Naive thymus-derived CD8-positive, alpha-beta T cell (primary cell): ENCODE results near the gene CBS. TPM values are rescaled to one million over a fixed set of nuclear protein-coding genes. Genes with fewer than 3 reads are reported as not detected.
A peak's percentile ranks its signal among the peaks of the same experiment; 100 is the strongest.
"Not testable (repeated sequence)": the region's sequence is repeated elsewhere in the genome, so short reads cannot be mapped to it uniquely, and the experiment has no call there.

ENCODE experiments used
- ATAC-seq, 2 donors: fragments of 150-1000 bp; cut with Tn5 transposase in 1 of 2; sonication (Bioruptor Pico), chemical (Tn5 transposase) in 1 of 2; 1 replicate in 1 of 2; 2 replicates in 1 of 2; pipeline ENCODE4 v1.10.0; 2021; ENCODE audit warnings: mild to moderate bottlenecking in 2 of 2, moderate library complexity in 2 of 2
- POLR2A ChIA-PET: fragments of 350-600 bp; sonication (Branson Sonifier 250); formaldehyde crosslinking; loops from one replicate; lab custom pipeline; 2021; ENCODE audit warnings: antibody characterized with exemption; lab: Charles Lee
- DNase-seq, 10 donors: peaks; one replicate each; pipeline versions ENCODE4 v3.0.0 to v3.0.0-alpha.2; 2020 to 2022
- H3K27ac Mint-ChIP-seq, 10 donors: one replicate each; pipeline ENCODE4 v1.8.0; 2020 to 2022; ENCODE audit warnings: mild to moderate bottlenecking in 10 of 10, mixed read lengths in 10 of 10, moderate library complexity in 4 of 10, inconsistent platforms in 1 of 10
- H3K27me3 Mint-ChIP-seq, 5 donors: one replicate each; pipeline ENCODE4 v1.8.0; 2021 to 2022; ENCODE audit warnings: mixed read lengths in 5 of 5
- H3K36me3 Mint-ChIP-seq, 3 donors: one replicate each; pipeline ENCODE4 v1.8.0; 2020 to 2022; ENCODE audit warnings: mixed read lengths in 3 of 3, mild to moderate bottlenecking in 2 of 3, inconsistent platforms in 1 of 3
- H3K4me1 Mint-ChIP-seq, 4 donors: one replicate each; pipeline ENCODE4 v1.8.0; 2021 to 2022; ENCODE audit warnings: mixed read lengths in 4 of 4
- H3K4me3 Mint-ChIP-seq, 10 donors: one replicate each; pipeline ENCODE4 v1.8.0; 2020 to 2022; ENCODE audit warnings: mild to moderate bottlenecking in 10 of 10, mixed read lengths in 10 of 10, moderate library complexity in 6 of 10, inconsistent platforms in 1 of 10
- H3K9me3 Mint-ChIP-seq, 9 donors: one replicate each; pipeline ENCODE4 v1.8.0; 2020 to 2022; ENCODE audit warnings: mixed read lengths in 9 of 9, mild to moderate bottlenecking in 3 of 9, inconsistent platforms in 1 of 9, moderate library complexity in 1 of 9
- polyA plus RNA-seq, 3 donors: library from polyadenylated mRNA; unstranded; fragments of 300-500 nt; fragmentation: Illumina TruSeq; gene quantifications; one replicate each; pipeline ENCODE4 v1.2.3, GENCODE V29; 2021
- total RNA-seq, 8 experiments: library from RNA in 2 of 8; stranded (reverse) in 2 of 8; gene quantifications; one replicate each; pipeline ENCODE4 v1.2.3 and lab custom pipeline; 2021 to 2026

The CBS gene
- total and polyA plus RNA-seq, 5 experiments from 2014 or later: 0.09 to 0.80 (median 0.18) TPM; not detected in 2

- H3K36me3 Mint-ChIP-seq, H3K27me3 Mint-ChIP-seq, H3K27ac Mint-ChIP-seq, DNase-seq, POLR2A ChIA-PET, H3K4me3 Mint-ChIP-seq, H3K9me3 Mint-ChIP-seq, H3K4me1 Mint-ChIP-seq, ATAC-seq: not testable (repeated sequence)
These were observed 13.8 kb upstream of the CBS start for GRCh38 chr21:43089463-43089862.

GRCh38 chr21:43082587-43083300, 7.1 kb upstream of the CBS start:
- POLR2A ChIA-PET, ATAC-seq, DNase-seq, H3K4me1 Mint-ChIP-seq, H3K27ac Mint-ChIP-seq, H3K27me3 Mint-ChIP-seq, H3K4me3 Mint-ChIP-seq, H3K36me3 Mint-ChIP-seq, H3K9me3 Mint-ChIP-seq: not testable (repeated sequence)

GRCh38 chr21:43076643-43077042, 1.0 kb upstream of the CBS start:
- peak in 1 of 2 donors; percentile 48 for ATAC-seq
- H3K27me3 Mint-ChIP-seq, H3K4me3 Mint-ChIP-seq, H3K27ac Mint-ChIP-seq, DNase-seq, H3K36me3 Mint-ChIP-seq, POLR2A ChIA-PET, H3K4me1 Mint-ChIP-seq, H3K9me3 Mint-ChIP-seq: not testable (repeated sequence)

GRCh38 chr21:43076023-43076637, 495 bp upstream of the CBS start:
- peak in 1 of 2 donors; percentile 37 for ATAC-seq
- H3K4me3 Mint-ChIP-seq, H3K27ac Mint-ChIP-seq, POLR2A ChIA-PET, DNase-seq, H3K4me1 Mint-ChIP-seq, H3K36me3 Mint-ChIP-seq, H3K27me3 Mint-ChIP-seq, H3K9me3 Mint-ChIP-seq: not testable (repeated sequence)

- H3K36me3 Mint-ChIP-seq, H3K27me3 Mint-ChIP-seq, DNase-seq, H3K4me1 Mint-ChIP-seq, H3K4me3 Mint-ChIP-seq, H3K27ac Mint-ChIP-seq, POLR2A ChIA-PET, H3K9me3 Mint-ChIP-seq: not testable (repeated sequence)
- ATAC-seq: peak in 1 of 2 donors; percentile 42
These were observed 1.1 kb downstream of the CBS start for GRCh38 chr21:43074401-43075169.

- POLR2A ChIA-PET, ATAC-seq: not testable (repeated sequence)
These were observed 2.9 kb downstream of the CBS start for GRCh38 chr21:43072742-43073141.

GRCh38 chr21:43069682-43070081, 6.0 kb downstream of the CBS start:
- POLR2A ChIA-PET, H3K4me1 Mint-ChIP-seq, H3K27ac Mint-ChIP-seq: not testable (repeated sequence)

More at GRCh38 chr21:43072742-43073141, 2.9 kb downstream of the CBS start:
- H3K9me3 Mint-ChIP-seq, H3K27ac Mint-ChIP-seq, H3K4me1 Mint-ChIP-seq, DNase-seq, H3K27me3 Mint-ChIP-seq, H3K36me3 Mint-ChIP-seq, H3K4me3 Mint-ChIP-seq: not testable (repeated sequence)

GRCh38 chr21:43068065-43068464, 7.6 kb downstream of the CBS start:
- H3K27ac Mint-ChIP-seq, POLR2A ChIA-PET, H3K36me3 Mint-ChIP-seq, H3K4me3 Mint-ChIP-seq, H3K4me1 Mint-ChIP-seq, ATAC-seq, H3K27me3 Mint-ChIP-seq, H3K9me3 Mint-ChIP-seq, DNase-seq: not testable (repeated sequence)

More at GRCh38 chr21:43069682-43070081, 6.0 kb downstream of the CBS start:
- not testable (repeated sequence) for H3K4me3 Mint-ChIP-seq, H3K27me3 Mint-ChIP-seq, DNase-seq, H3K36me3 Mint-ChIP-seq, ATAC-seq, H3K9me3 Mint-ChIP-seq

- H3K36me3 Mint-ChIP-seq, DNase-seq, ATAC-seq, H3K27me3 Mint-ChIP-seq, POLR2A ChIA-PET, H3K27ac Mint-ChIP-seq, H3K4me1 Mint-ChIP-seq, H3K4me3 Mint-ChIP-seq, H3K9me3 Mint-ChIP-seq: not testable (repeated sequence)
These were observed 8.9 kb downstream of the CBS start for GRCh38 chr21:43066690-43067089.

- H3K4me1 Mint-ChIP-seq, POLR2A ChIA-PET, DNase-seq, H3K36me3 Mint-ChIP-seq, ATAC-seq, H3K27me3 Mint-ChIP-seq, H3K4me3 Mint-ChIP-seq, H3K27ac Mint-ChIP-seq, H3K9me3 Mint-ChIP-seq: not testable (repeated sequence)
These were observed 9.6 kb downstream of the CBS start for GRCh38 chr21:43065991-43066390.

- H3K27ac Mint-ChIP-seq, H3K4me3 Mint-ChIP-seq, H3K9me3 Mint-ChIP-seq, DNase-seq, POLR2A ChIA-PET, H3K4me1 Mint-ChIP-seq, ATAC-seq, H3K36me3 Mint-ChIP-seq, H3K27me3 Mint-ChIP-seq: not testable (repeated sequence)
These were observed 11.2 kb downstream of the CBS start for GRCh38 chr21:43064265-43064917.

GRCh38 chr21:43062955-43063664, 12.5 kb downstream of the CBS start:
- H3K27me3 Mint-ChIP-seq, H3K27ac Mint-ChIP-seq, DNase-seq, H3K4me1 Mint-ChIP-seq, H3K4me3 Mint-ChIP-seq, POLR2A ChIA-PET, ATAC-seq, H3K9me3 Mint-ChIP-seq, H3K36me3 Mint-ChIP-seq: not testable (repeated sequence)
